ENCODE measurements around the gene MKS1. TPM values are rescaled to one million over a fixed set of nuclear protein-coding genes. Genes with fewer than 3 reads are reported as not detected.

The MKS1 gene
- total RNA-seq, 2 experiments from 2014 or later, result 4.6 to 6.4 TPM

DNA sequence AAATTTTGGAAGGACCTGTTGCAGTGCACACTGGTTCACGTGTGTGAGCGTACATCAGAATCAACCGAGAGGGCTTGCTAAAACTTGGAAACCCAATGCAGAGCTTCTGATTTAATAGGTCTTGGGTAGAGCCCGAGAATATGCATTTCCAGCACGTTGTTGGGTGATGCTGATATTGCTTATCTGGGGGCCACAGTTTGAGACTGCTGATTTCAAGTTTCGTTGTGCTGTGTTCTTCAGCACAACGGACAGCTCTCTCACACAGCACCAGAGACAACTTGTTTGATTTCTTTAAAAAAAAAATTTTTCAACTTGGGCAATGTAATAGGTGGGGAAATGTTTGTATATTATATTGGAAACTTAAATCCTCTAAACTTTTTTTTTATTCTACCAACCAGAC lies 42.9 kb downstream of the MKS1 start:
- Mint-ChIP-seq H3K4me3 (no peak overlapping the region), H3K9me3 (no peaks in the 10 kb centered on the region), H3K36me3 (ENCODE audit: low read depth) (no peaks in the 10 kb centered on the region), H3K27me3 (peaks cover 5% of the 10 kb centered on the region), H3K4me1 (ENCODE audit: low read depth) (peaks cover 16% of the 10 kb centered on the region), H3K27ac (no peak overlapping the region)
- H3K4me3 ChIP-seq (ENCODE audit: low read length), result no peak overlapping the region
- H3K27ac ChIP-seq (ENCODE audit: low read depth in 1 of 2, low read length in 2 of 2), result no peak overlapping the region
- intact Hi-C loops (cut with DNase I, micrococcal nuclease), result no loop called here
- ChIA-PET CTCF (no interaction called here), POLR2A (interaction anchor here (0.8 kb wide), 1 partner anchor 54 kb away, joined by 5 read pairs; no protein-coding TSS in a partner anchor)
- TF ChIP-seq, protein P1, sequence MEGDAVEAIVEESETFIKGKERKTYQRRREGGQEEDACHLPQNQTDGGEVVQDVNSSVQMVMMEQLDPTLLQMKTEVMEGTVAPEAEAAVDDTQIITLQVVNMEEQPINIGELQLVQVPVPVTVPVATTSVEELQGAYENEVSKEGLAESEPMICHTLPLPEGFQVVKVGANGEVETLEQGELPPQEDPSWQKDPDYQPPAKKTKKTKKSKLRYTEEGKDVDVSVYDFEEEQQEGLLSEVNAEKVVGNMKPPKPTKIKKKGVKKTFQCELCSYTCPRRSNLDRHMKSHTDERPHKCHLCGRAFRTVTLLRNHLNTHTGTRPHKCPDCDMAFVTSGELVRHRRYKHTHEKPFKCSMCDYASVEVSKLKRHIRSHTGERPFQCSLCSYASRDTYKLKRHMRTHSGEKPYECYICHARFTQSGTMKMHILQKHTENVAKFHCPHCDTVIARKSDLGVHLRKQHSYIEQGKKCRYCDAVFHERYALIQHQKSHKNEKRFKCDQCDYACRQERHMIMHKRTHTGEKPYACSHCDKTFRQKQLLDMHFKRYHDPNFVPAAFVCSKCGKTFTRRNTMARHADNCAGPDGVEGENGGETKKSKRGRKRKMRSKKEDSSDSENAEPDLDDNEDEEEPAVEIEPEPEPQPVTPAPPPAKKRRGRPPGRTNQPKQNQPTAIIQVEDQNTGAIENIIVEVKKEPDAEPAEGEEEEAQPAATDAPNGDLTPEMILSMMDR (IDR thresholded peaks at IDR 0.05), result no peak
- no peaks in the 10 kb centered on the region for H3K27me3 ChIP-seq (ENCODE audit: control insufficient read depth in 1 of 2, insufficient read depth in 2 of 2, low read length in 2 of 2)
- peaks cover 13% of the 10 kb centered on the region for H3K4me1 ChIP-seq (ENCODE audit: insufficient read depth, low read length)
- H3K9me3 ChIP-seq (ENCODE audit: control insufficient read depth in 1 of 2, insufficient read depth in 1 of 2, low read length in 2 of 2), result peaks cover 0 to 4% of the 10 kb centered on the region in 2 experiments
- H3K36me3 ChIP-seq (ENCODE audit: insufficient read depth, low read length), result no peaks in the 10 kb centered on the region
- ATAC-seq (ENCODE audit: poor library complexity) (no peak), DNase-seq (peak in 2 of 14 experiments; percentile 27 to 42)

GRCh38 chr17:58174871-58175270 lies 44.2 kb downstream of the MKS1 start:
- Histone ChIP-seq H3K4me1 (ENCODE audit: insufficient read depth, low read length) (peaks cover 23% of the 10 kb centered on the region), H3K27me3 (ENCODE audit: control insufficient read depth in 1 of 2, insufficient read depth in 2 of 2, low read length in 2 of 2) (no peaks in the 10 kb centered on the region), H3K4me3 (ENCODE audit: low read length) (no peak overlapping the region), H3K27ac (ENCODE audit: low read depth in 1 of 2, low read length in 2 of 2) (no peak overlapping the region), H3K36me3 (ENCODE audit: insufficient read depth, low read length) (no peaks in the 10 kb centered on the region), H3K9me3 (ENCODE audit: control insufficient read depth in 1 of 2, insufficient read depth in 1 of 2, low read length in 2 of 2) (peaks cover 0 to 4% of the 10 kb centered on the region in 2 experiments)
- TF ChIP-seq, protein P1 (IDR thresholded peaks at IDR 0.05), result no peak
- Mint-ChIP-seq H3K4me3 (no peak overlapping the region), H3K36me3 (ENCODE audit: low read depth) (no peaks in the 10 kb centered on the region), H3K4me1 (ENCODE audit: low read depth) (peaks cover 29% of the 10 kb centered on the region), H3K27ac (no peak overlapping the region), H3K9me3 (no peaks in the 10 kb centered on the region), H3K27me3 (peaks cover 5% of the 10 kb centered on the region)
- no peak for DNase-seq
- CTCF ChIA-PET, result no interaction called here
- no peak for ATAC-seq (ENCODE audit: poor library complexity)
- intact Hi-C loops (cut with DNase I, micrococcal nuclease), result loop anchor here in 1 of 2 experiments (5.0 kb wide), 4 partner anchors 42 to 318 kb away; partner anchors contain the start of gene MKS1
- POLR2A ChIA-PET, result no interaction called here

DNA sequence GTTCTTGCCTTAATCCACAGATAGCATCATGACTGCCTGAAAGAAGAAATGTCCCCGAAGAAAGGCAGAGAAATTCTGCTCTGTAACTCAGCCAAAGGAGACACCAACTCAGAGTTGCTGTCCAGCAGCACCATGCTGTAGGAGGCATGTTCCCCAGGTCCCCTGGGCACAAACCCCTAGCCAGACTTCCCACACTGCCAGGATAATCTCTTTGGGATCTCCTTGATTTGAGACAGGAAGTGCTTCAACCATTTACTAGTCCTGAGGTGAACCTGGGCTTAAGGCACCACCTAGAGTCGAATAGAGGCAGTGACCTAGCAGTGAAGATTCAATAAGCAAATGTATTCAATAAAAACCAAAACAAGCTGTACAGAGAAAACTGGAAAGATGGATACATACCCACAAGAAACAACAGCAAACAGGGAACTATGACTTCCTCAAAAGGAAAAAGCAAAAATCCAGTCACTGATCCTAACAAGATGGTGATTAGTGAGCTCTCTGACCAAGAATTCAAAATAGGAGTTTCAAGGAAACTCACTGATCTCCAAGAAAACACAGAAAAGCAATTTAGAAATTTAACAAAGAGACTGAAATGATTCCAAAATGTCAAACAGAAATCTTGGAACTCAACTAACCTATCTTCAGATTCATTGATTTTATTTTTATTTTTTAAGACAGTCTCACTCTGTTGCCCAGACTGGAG lies 46.5 kb downstream of the MKS1 start:
- H3K9me3 ChIP-seq (ENCODE audit: control insufficient read depth in 1 of 2, insufficient read depth in 1 of 2, low read length in 2 of 2), result peaks cover 0 to 4% of the 10 kb centered on the region in 2 experiments
- peak in 13 of 14 experiments; percentile 16 to 81 (median 31) for DNase-seq
- Mint-ChIP-seq H3K36me3 (ENCODE audit: low read depth) (no peaks in the 10 kb centered on the region), H3K27me3 (peaks cover 3% of the 10 kb centered on the region), H3K9me3 (no peaks in the 10 kb centered on the region), H3K4me1 (ENCODE audit: low read depth) (peaks cover 47% of the 10 kb centered on the region), H3K27ac (peak overlapping the region; percentile 31), H3K4me3 (no peak overlapping the region)
- intact Hi-C loops (cut with DNase I, micrococcal nuclease), result loop anchor here (1.0 to 5.0 kb wide), 6 partner anchors 20 to 315 kb away; partner anchors contain the start of gene MKS1 (in 1 of the 2)
- no peaks in the 10 kb centered on the region for H3K36me3 ChIP-seq (ENCODE audit: insufficient read depth, low read length)
- H3K27ac ChIP-seq (ENCODE audit: low read depth in 1 of 2, low read length in 2 of 2), result peak overlapping the region in 1 of 2 donors; percentile 57
- H3K27me3 ChIP-seq (ENCODE audit: control insufficient read depth in 1 of 2, insufficient read depth in 2 of 2, low read length in 2 of 2), result no peaks in the 10 kb centered on the region
- ATAC-seq (ENCODE audit: poor library complexity), result peak; percentile 90
- CTCF ChIA-PET, result interaction anchor here (0.6 to 1.9 kb wide), 5 partner anchors 18 to 162 kb away, joined by 3 to 8 read pairs (median 3); no protein-coding TSS in a partner anchor
- POLR2A ChIA-PET, result interaction anchor here (0.6 to 1.8 kb wide), 7 partner anchors 16 to 166 kb away, joined by 3 to 10 read pairs (median 3); partner anchors contain the start of gene SRSF1
- H3K4me1 ChIP-seq (ENCODE audit: insufficient read depth, low read length), result peaks cover 43% of the 10 kb centered on the region
- H3K4me3 ChIP-seq (ENCODE audit: low read length), result peak overlapping the region; percentile 4
- TF ChIP-seq, protein P1 (IDR thresholded peaks at IDR 0.05), result peak; percentile 87
